Breast epithelium (tissue), 4 donors: ENCODE results near the gene FERMT2. TPM values are rescaled to one million over a fixed set of nuclear protein-coding genes. Genes with fewer than 3 reads are reported as not detected.

ENCODE experiments used
- DNase-seq, 2 donors: peaks; one replicate each; pipeline ENCODE4 v3.0.0-alpha.2; 2019; ENCODE audit warnings: low spot score in 2 of 2
- H3K27ac ChIP-seq, 2 donors: fragments of 200-600 bp; sonication (generic) in 1 of 2; one replicate each; pipeline ENCODE4 v1.5.1; 2016 to 2019; ENCODE audit warnings: mild to moderate bottlenecking in 1 of 2
- H3K27me3 ChIP-seq, 2 donors: fragments of 200-600 bp; sonication (generic) in 1 of 2; one replicate each; pipeline versions ENCODE4 v1.5.1 to v1.6.0; 2017 to 2019; ENCODE audit warnings: control low read depth in 1 of 2, mild to moderate bottlenecking in 1 of 2
- H3K36me3 ChIP-seq: fragments of 200-600 bp; one replicate; pipeline ENCODE4 v1.5.1; 2019
- H3K4me1 ChIP-seq, 2 donors: fragments of 200-600 bp; sonication (generic); one replicate each; pipeline ENCODE4 v1.5.1; 2016 to 2019; ENCODE audit warnings: control low read depth in 1 of 2
- H3K4me3 ChIP-seq, 3 donors: fragments of 200-600 bp; sonication (generic); 1 replicate in 2 of 3; 2 replicates in 1 of 3; pipeline ENCODE4 v1.5.1; 2016 to 2019; ENCODE audit warnings: mild to moderate bottlenecking in 3 of 3, moderate library complexity in 2 of 3
- H3K9me3 ChIP-seq, 2 donors: fragments of 200-600 bp; sonication (generic) in 1 of 2; one replicate each; pipeline ENCODE4 v1.5.1; 2016 to 2019; ENCODE audit warnings: control low read depth in 1 of 2
- CTCF ChIP-seq, 3 donors: fragments of 450-650 bp; IDR thresholded peaks; one replicate each; pipeline ENCODE4 v1.5.1; 2016 to 2017; ENCODE audit warnings: antibody characterized with exemption in 3 of 3, mild to moderate bottlenecking in 3 of 3, moderate library complexity in 3 of 3
- POLR2A ChIP-seq: fragments of 450-650 bp; IDR thresholded peaks from one replicate; pipeline ENCODE4 v1.6.1; 2016; ENCODE audit warnings: antibody characterized with exemption, mild to moderate bottlenecking, moderate library complexity
- POLR2AphosphoS5 ChIP-seq, 3 donors: sonication (generic); formaldehyde crosslinking; IDR thresholded peaks; one replicate each; pipeline ENCODE4 v1.6.1; 2017; ENCODE audit warnings: antibody characterized with exemption in 3 of 3
- intact Hi-C: fragments of 100-400 bp; cut with DNase I; formaldehyde crosslinking; loops from one replicate; pipeline ENCODE4 v1.15.1; 2023; ENCODE audit warnings: low total_unique reads
- total RNA-seq, 3 donors: library from RNA; depleted of rRNA; stranded (reverse); fragments of >200 nt; gene quantifications; one replicate each; pipeline ENCODE4 v1.1.0, GENCODE V29; 2016

The FERMT2 gene
- total RNA-seq, 3 donors from 2014 or later = 87.8 to 203 (median 90.2) TPM

GRCh38 chr14:52974406-52974805 lies 23.6 kb upstream of the FERMT2 start:
- intact Hi-C loops = no loop called here
- Histone ChIP-seq H3K4me1 (no peaks in the 10 kb centered on the region), H3K4me3 (no peak overlapping the region), H3K27me3 (no peaks in the 10 kb centered on the region), H3K27ac (no peak overlapping the region), H3K36me3 (no peaks in the 10 kb centered on the region), H3K9me3 (peaks cover 0 to 6% of the 10 kb centered on the region in 2 donors)
- TF ChIP-seq POLR2AphosphoS5 (IDR thresholded peaks at IDR 0.05) (no peak), POLR2A (no peak), CTCF (IDR thresholded peaks at IDR 0.05) (no peak)
- no peak for DNase-seq

- intact Hi-C loops = no loop called here
- no peaks in the 10 kb centered on the region for H3K36me3 ChIP-seq
- no peaks in the 10 kb centered on the region for H3K9me3 ChIP-seq
- no peaks in the 10 kb centered on the region for H3K4me1 ChIP-seq
- no peaks in the 10 kb centered on the region for H3K27me3 ChIP-seq
- H3K4me3 ChIP-seq = peak overlapping the region in 1 of 3 donors; percentile 20
- peak in 1 of 2 donors; percentile 73 for DNase-seq
- TF ChIP-seq POLR2AphosphoS5 (IDR thresholded peaks at IDR 0.05) (peak in 1 of 3 donors; percentile 69), CTCF (IDR thresholded peaks at IDR 0.05) (peak; percentile 23 to 87 (median 71)), POLR2A (no peak)
- H3K27ac ChIP-seq = peak overlapping the region; percentile 89 to 91
Measured at GRCh38 chr14:52961060-52961639, 10.3 kb upstream of the FERMT2 start.

GRCh38 chr14:52960627-52961026 lies 9.8 kb upstream of the FERMT2 start:
- H3K4me1 ChIP-seq = no peaks in the 10 kb centered on the region
- H3K36me3 ChIP-seq = no peaks in the 10 kb centered on the region
- peak overlapping the region in 1 of 3 donors; percentile 20 for H3K4me3 ChIP-seq
- H3K9me3 ChIP-seq = no peaks in the 10 kb centered on the region
- peak in 1 of 2 donors; percentile 35 for DNase-seq
- intact Hi-C loops = no loop called here
- no peaks in the 10 kb centered on the region for H3K27me3 ChIP-seq
- peak overlapping the region; percentile 89 to 91 for H3K27ac ChIP-seq
- TF ChIP-seq CTCF (IDR thresholded peaks at IDR 0.05) (no peak), POLR2AphosphoS5 (IDR thresholded peaks at IDR 0.05) (no peak), POLR2A (no peak)

- no peak overlapping the region for H3K4me3 ChIP-seq
- intact Hi-C loops = loop anchor here (10.0 kb wide), 1 partner anchor 120 kb away; no protein-coding TSS in a partner anchor
- H3K9me3 ChIP-seq = no peaks in the 10 kb centered on the region
- DNase-seq = no peak
- no peaks in the 10 kb centered on the region for H3K36me3 ChIP-seq
- TF ChIP-seq POLR2AphosphoS5 (IDR thresholded peaks at IDR 0.05) (no peak), POLR2A (no peak), CTCF (IDR thresholded peaks at IDR 0.05) (no peak)
- no peak overlapping the region for H3K27ac ChIP-seq
- no peaks in the 10 kb centered on the region for H3K27me3 ChIP-seq
- no peaks in the 10 kb centered on the region for H3K4me1 ChIP-seq
Measured at GRCh38 chr14:52954346-52955214, 3.7 kb upstream of the FERMT2 start.
